ENCODE measurements around the gene MELTF. TPM values are rescaled to one million over a fixed set of nuclear protein-coding genes. Genes with fewer than 3 reads are reported as not detected.

MELTF gene
- total RNA-seq, 2 experiments from 2014 or later: 3.4 to 3.5 TPM

DNA sequence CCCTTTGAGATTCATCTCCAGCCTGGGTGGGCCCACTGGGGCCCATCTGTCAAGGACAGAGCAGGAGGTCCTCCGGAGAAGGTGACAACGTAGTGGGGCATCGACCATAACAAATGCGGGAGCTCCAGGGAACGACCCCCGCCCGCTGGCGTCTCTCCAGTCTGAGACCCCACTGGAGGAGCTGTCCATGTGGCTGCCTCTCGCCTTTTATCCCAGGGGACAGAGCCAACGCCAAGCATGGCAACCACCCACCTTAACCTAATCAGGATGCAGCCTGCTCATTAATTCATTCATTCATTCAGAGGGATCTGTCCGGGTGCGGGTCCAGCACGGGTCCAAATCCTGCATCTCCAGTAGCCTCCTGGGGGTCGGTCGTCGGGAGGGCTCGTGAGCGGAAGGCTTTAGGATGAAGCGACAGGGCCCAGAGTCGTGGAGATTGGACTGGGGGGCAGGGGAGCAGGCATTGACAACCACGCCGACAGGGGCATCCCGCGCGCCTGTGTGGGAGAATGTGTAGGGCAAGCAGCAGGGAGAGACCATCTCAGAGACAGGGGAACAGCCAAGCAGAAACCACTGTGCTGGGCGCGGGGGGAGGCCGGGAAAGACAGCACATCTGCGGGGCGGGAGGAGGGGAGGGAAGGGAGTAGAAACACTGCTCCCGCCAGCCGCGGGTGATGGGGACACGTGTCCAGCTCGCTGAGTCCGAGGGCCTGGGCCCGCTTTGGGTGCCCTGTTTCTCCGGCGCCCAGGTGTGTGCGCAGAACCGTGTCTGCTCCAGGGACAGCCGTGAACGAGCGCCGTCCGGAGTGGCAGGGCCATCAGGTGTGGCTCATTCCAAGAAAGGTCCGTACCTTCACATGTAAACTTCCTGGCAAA is 62.9 kb downstream of the MELTF start:
- H3K27me3 Mint-ChIP-seq: peaks cover 13% of the 10 kb centered on the region
- H3K36me3 Mint-ChIP-seq (ENCODE audit: low read depth): no peaks in the 10 kb centered on the region
- DNase-seq: no peak
- POLR2A ChIA-PET: interaction anchor here (1.7 kb wide), 1 partner anchor 23 kb away, joined by 4 read pairs; no protein-coding TSS in a partner anchor
- H3K4me3 Mint-ChIP-seq: no peak overlapping the region
- CTCF ChIA-PET: no interaction called here
- intact Hi-C loops (cut with micrococcal nuclease): loop anchor here (5.0 kb wide), 1 partner anchor 129 kb away; no protein-coding TSS in a partner anchor
- TF ChIP-seq, protein P1, sequence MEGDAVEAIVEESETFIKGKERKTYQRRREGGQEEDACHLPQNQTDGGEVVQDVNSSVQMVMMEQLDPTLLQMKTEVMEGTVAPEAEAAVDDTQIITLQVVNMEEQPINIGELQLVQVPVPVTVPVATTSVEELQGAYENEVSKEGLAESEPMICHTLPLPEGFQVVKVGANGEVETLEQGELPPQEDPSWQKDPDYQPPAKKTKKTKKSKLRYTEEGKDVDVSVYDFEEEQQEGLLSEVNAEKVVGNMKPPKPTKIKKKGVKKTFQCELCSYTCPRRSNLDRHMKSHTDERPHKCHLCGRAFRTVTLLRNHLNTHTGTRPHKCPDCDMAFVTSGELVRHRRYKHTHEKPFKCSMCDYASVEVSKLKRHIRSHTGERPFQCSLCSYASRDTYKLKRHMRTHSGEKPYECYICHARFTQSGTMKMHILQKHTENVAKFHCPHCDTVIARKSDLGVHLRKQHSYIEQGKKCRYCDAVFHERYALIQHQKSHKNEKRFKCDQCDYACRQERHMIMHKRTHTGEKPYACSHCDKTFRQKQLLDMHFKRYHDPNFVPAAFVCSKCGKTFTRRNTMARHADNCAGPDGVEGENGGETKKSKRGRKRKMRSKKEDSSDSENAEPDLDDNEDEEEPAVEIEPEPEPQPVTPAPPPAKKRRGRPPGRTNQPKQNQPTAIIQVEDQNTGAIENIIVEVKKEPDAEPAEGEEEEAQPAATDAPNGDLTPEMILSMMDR (IDR thresholded peaks at IDR 0.05): no peak
- peaks cover 7% of the 10 kb centered on the region for H3K4me1 Mint-ChIP-seq (ENCODE audit: low read depth)
- no peak for ATAC-seq
- no peaks in the 10 kb centered on the region for H3K9me3 Mint-ChIP-seq
- H3K27ac Mint-ChIP-seq: no peak overlapping the region

DNA sequence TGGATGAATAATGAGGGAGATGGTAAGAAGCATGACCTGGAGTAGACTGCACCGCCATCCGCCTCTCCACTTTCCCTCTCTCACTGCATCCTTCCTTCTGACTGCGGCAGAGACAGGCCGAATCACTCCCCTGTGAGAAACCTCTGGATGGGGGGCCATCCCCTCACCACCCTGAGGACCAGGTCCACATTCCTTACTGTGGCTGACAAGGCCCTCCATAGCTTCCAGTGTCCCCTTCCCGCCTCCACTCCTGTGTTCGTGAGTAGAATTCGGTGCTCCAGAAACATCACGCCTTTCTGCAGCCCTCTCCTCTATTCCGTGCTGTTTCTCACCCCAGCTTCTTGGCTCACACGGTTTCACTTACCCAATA is 63.8 kb downstream of the MELTF start:
- Mint-ChIP-seq H3K4me1 (ENCODE audit: low read depth) (peaks cover 7% of the 10 kb centered on the region), H3K27me3 (peaks cover 12% of the 10 kb centered on the region)

DNA sequence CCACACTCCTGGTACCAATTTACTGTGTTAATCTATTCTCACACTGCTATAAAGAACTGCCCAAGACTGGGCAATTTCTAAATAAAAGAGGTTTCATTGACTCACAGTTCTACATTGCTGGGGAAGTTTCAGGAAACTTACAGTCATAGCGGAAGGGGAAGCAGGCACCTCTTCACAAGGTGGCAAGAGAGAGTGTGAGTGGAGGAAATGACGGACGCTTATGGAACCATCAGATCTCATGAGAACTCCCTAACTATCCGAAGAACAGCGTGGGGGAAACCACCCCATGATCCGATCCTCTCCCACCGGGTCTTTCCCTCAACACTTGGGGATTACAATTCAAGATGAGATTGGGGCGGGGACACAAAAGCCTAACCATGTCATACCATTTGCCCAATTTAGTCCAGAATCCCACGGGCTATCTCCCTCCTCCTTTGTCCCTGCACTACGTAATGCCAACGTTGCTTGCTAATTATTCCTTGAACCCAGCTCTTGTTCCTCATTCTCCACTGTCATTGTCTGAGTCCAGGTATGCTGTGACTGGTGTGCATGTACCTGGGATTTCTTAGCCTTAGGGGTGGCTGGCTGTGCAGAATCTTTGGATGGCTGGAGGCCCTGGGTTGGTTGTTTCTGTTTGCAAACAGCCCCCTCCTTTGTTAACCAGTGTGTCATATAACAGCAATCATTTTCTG is 64.4 kb downstream of the MELTF start:
- intact Hi-C loops (cut with micrococcal nuclease): loop anchor here (5.0 kb wide), 1 partner anchor 128 kb away; no protein-coding TSS in a partner anchor
- no peak overlapping the region for H3K4me3 Mint-ChIP-seq
- DNase-seq (no peak), ATAC-seq (no peak)
- peaks cover 7% of the 10 kb centered on the region for H3K27me3 Mint-ChIP-seq
- no peak overlapping the region for H3K27ac Mint-ChIP-seq
- H3K9me3 Mint-ChIP-seq: no peaks in the 10 kb centered on the region
- no peaks in the 10 kb centered on the region for H3K36me3 Mint-ChIP-seq (ENCODE audit: low read depth)
- ChIA-PET POLR2A (interaction anchor here (1.7 kb wide), 1 partner anchor 22 kb away, joined by 4 read pairs; no protein-coding TSS in a partner anchor), CTCF (interaction anchor here (0.6 kb wide), 1 partner anchor 56 kb away, joined by 3 read pairs; no protein-coding TSS in a partner anchor)
- H3K4me1 Mint-ChIP-seq (ENCODE audit: low read depth): peaks cover 4% of the 10 kb centered on the region
- TF ChIP-seq, protein P1 (IDR thresholded peaks at IDR 0.05): no peak

More for the DNA sequence above, 63.8 kb downstream of the MELTF start:
- ATAC-seq (no peak), DNase-seq (no peak)
- Mint-ChIP-seq H3K4me3 (no peak overlapping the region), H3K9me3 (no peaks in the 10 kb centered on the region), H3K27ac (no peak overlapping the region), H3K36me3 (ENCODE audit: low read depth) (no peaks in the 10 kb centered on the region)
- intact Hi-C loops (cut with micrococcal nuclease): loop anchor here (5.0 kb wide), 1 partner anchor 128 kb away; no protein-coding TSS in a partner anchor
- ChIA-PET POLR2A (interaction anchor here (1.7 kb wide), 1 partner anchor 22 kb away, joined by 4 read pairs; no protein-coding TSS in a partner anchor), CTCF (interaction anchor here (0.6 kb wide), 1 partner anchor 56 kb away, joined by 3 read pairs; no protein-coding TSS in a partner anchor)
- TF ChIP-seq, protein P1 (IDR thresholded peaks at IDR 0.05): no peak

DNA sequence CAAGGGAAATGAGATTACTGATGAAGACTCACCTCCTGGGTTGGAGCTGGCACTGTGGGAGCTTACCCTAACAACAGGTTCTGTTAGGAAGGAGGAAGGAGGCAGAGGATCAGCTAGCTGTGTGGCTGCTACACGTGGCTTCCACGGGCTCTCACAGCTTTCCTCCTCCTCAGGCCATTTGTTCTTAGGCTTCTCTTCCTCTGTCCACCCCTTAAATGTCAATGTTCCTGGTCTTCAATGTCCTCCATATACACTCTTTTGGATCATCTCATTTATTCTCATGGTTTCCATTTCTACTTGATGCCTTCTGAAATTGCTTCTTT is 66.0 kb downstream of the MELTF start:
- CTCF ChIA-PET: interaction anchor here (0.8 to 1.3 kb wide), 3 partner anchors 21 to 125 kb away, joined by 3 read pairs; partner anchors contain the start of gene NCBP2
- DNase-seq: no peak
- peaks cover 4% of the 10 kb centered on the region for H3K4me1 Mint-ChIP-seq (ENCODE audit: low read depth)
- intact Hi-C loops (cut with micrococcal nuclease): no loop called here
- H3K9me3 Mint-ChIP-seq: no peaks in the 10 kb centered on the region
- H3K27me3 Mint-ChIP-seq: peaks cover 6% of the 10 kb centered on the region
- TF ChIP-seq, protein P1 (IDR thresholded peaks at IDR 0.05): no peak
- no peaks in the 10 kb centered on the region for H3K36me3 Mint-ChIP-seq (ENCODE audit: low read depth)
- no peak for ATAC-seq
- no peak overlapping the region for H3K27ac Mint-ChIP-seq
- no peak overlapping the region for H3K4me3 Mint-ChIP-seq
- POLR2A ChIA-PET: no interaction called here
